ENCODE measurements around the gene KRT6C. TPM values are rescaled to one million over a fixed set of nuclear protein-coding genes. Genes with fewer than 3 reads are reported as not detected.

KRT6C gene
- total and polyA plus RNA-seq, 2 experiments from 2014 or later, result not detected

GRCh38 chr12:52426034-52426433, 47.6 kb downstream of the KRT6C start (continued):
- TF ChIP-seq, protein P1, sequence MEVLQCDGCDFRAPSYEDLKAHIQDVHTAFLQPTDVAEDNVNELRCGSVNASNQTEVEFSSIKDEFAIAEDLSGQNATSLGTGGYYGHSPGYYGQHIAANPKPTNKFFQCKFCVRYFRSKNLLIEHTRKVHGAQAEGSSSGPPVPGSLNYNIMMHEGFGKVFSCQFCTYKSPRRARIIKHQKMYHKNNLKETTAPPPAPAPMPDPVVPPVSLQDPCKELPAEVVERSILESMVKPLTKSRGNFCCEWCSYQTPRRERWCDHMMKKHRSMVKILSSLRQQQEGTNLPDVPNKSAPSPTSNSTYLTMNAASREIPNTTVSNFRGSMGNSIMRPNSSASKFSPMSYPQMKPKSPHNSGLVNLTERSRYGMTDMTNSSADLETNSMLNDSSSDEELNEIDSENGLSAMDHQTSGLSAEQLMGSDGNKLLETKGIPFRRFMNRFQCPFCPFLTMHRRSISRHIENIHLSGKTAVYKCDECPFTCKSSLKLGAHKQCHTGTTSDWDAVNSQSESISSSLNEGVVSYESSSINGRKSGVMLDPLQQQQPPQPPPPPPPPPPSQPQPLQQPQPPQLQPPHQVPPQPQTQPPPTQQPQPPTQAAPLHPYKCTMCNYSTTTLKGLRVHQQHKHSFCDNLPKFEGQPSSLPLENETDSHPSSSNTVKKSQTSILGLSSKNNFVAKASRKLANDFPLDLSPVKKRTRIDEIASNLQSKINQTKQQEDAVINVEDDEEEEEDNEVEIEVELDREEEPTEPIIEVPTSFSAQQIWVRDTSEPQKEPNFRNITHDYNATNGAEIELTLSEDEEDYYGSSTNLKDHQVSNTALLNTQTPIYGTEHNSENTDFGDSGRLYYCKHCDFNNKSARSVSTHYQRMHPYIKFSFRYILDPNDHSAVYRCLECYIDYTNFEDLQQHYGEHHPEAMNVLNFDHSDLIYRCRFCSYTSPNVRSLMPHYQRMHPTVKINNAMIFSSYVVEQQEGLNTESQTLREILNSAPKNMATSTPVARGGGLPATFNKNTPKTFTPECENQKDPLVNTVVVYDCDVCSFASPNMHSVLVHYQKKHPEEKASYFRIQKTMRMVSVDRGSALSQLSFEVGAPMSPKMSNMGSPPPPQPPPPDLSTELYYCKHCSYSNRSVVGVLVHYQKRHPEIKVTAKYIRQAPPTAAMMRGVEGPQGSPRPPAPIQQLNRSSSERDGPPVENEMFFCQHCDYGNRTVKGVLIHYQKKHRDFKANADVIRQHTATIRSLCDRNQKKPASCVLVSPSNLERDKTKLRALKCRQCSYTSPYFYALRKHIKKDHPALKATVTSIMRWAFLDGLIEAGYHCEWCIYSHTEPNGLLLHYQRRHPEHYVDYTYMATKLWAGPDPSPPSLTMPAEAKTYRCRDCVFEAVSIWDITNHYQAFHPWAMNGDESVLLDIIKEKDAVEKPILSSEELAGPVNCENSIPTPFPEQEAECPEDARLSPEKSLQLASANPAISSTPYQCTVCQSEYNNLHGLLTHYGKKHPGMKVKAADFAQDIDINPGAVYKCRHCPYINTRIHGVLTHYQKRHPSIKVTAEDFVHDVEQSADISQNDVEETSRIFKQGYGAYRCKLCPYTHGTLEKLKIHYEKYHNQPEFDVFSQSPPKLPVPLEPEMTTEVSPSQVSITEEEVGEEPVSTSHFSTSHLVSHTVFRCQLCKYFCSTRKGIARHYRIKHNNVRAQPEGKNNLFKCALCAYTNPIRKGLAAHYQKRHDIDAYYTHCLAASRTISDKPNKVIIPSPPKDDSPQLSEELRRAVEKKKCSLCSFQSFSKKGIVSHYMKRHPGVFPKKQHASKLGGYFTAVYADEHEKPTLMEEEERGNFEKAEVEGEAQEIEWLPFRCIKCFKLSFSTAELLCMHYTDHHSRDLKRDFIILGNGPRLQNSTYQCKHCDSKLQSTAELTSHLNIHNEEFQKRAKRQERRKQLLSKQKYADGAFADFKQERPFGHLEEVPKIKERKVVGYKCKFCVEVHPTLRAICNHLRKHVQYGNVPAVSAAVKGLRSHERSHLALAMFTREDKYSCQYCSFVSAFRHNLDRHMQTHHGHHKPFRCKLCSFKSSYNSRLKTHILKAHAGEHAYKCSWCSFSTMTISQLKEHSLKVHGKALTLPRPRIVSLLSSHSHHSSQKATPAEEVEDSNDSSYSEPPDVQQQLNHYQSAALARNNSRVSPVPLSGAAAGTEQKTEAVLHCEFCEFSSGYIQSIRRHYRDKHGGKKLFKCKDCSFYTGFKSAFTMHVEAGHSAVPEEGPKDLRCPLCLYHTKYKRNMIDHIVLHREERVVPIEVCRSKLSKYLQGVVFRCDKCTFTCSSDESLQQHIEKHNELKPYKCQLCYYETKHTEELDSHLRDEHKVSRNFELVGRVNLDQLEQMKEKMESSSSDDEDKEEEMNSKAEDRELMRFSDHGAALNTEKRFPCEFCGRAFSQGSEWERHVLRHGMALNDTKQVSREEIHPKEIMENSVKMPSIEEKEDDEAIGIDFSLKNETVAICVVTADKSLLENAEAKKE (CRISPR knock-in tag; IDR thresholded peaks at IDR 0.05), result no peak
- TF ChIP-seq POLR2AphosphoS5 (IDR thresholded peaks at IDR 0.05; ENCODE audit: low read depth) (no peak), EZH2phosphoT487 (IDR thresholded peaks at IDR 0.05; ENCODE audit: unreplicated experiment) (no peak)
- TF ChIP-seq, protein P2, sequence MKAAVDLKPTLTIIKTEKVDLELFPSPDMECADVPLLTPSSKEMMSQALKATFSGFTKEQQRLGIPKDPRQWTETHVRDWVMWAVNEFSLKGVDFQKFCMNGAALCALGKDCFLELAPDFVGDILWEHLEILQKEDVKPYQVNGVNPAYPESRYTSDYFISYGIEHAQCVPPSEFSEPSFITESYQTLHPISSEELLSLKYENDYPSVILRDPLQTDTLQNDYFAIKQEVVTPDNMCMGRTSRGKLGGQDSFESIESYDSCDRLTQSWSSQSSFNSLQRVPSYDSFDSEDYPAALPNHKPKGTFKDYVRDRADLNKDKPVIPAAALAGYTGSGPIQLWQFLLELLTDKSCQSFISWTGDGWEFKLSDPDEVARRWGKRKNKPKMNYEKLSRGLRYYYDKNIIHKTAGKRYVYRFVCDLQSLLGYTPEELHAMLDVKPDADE (IDR thresholded peaks at IDR 0.05), result no peak
- TF ChIP-seq, protein P3, sequence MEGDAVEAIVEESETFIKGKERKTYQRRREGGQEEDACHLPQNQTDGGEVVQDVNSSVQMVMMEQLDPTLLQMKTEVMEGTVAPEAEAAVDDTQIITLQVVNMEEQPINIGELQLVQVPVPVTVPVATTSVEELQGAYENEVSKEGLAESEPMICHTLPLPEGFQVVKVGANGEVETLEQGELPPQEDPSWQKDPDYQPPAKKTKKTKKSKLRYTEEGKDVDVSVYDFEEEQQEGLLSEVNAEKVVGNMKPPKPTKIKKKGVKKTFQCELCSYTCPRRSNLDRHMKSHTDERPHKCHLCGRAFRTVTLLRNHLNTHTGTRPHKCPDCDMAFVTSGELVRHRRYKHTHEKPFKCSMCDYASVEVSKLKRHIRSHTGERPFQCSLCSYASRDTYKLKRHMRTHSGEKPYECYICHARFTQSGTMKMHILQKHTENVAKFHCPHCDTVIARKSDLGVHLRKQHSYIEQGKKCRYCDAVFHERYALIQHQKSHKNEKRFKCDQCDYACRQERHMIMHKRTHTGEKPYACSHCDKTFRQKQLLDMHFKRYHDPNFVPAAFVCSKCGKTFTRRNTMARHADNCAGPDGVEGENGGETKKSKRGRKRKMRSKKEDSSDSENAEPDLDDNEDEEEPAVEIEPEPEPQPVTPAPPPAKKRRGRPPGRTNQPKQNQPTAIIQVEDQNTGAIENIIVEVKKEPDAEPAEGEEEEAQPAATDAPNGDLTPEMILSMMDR (conservative IDR thresholded peaks at IDR 0.05; ENCODE audit: low read depth in 2 of 2), result no peak

DNA sequence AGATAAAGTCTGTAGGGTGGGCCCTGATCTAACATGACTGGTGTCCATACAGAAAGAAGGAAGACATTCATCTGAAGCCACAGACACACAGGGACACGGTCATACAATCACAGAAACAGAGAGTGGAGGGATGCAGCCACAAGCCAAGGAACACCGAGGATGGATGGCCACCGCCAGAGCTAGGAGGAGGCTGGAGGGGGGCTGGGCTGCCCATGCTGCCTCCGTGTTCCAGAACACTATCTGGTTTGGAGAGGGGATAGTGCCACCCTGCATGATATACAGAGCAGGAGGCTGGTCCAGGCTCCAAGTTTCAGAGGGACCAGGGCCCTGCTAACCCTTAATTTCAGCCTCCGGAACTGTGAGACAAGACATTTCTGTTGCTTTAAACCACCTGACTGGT, 48.1 kb downstream of the KRT6C start:
- Histone ChIP-seq H3F3A (replicated peaks; ENCODE audit: low read depth) (no peaks in the 10 kb centered on the region), H3K9me2 (ENCODE audit: insufficient read depth) (no peaks in the 10 kb centered on the region), H2AFZ (no peak overlapping the region), H3K27me3 (ENCODE audit: insufficient read depth) (no peaks in the 10 kb centered on the region), H4K20me1 (replicated peaks; ENCODE audit: insufficient read depth) (no peaks in the 10 kb centered on the region), H3K27ac (ENCODE audit: low read depth) (no peak overlapping the region), H3K4me3 (no peak overlapping the region), H3K4me1 (ENCODE audit: insufficient read depth) (no peaks in the 10 kb centered on the region), H3K36me3 (ENCODE audit: insufficient read depth) (no peaks in the 10 kb centered on the region), H3K79me2 (replicated peaks; ENCODE audit: insufficient read depth) (no peaks in the 10 kb centered on the region), H3K4me2 (no peak overlapping the region)
- Mint-ChIP-seq H3K9me3 (no peaks in the 10 kb centered on the region), H3K4me1 (peaks cover 9% of the 10 kb centered on the region), H3K27ac (no peak overlapping the region), H3K4me3 (no peak overlapping the region), H3K36me3 (ENCODE audit: low read depth) (no peaks in the 10 kb centered on the region), H3K27me3 (ENCODE audit: insufficient read depth, low read depth, poor library complexity) (peaks cover 5% of the 10 kb centered on the region)
- DNase-seq (ENCODE audit: low spot score) (no peak), ATAC-seq (no peak)
- TF ChIP-seq ZNF114 (CRISPR knock-in tag; IDR thresholded peaks at IDR 0.05) (no peak), REST (IDR thresholded peaks at IDR 0.05; ENCODE audit: unreplicated experiment) (no peak), CREB1 (CRISPR knock-in tag; IDR thresholded peaks at IDR 0.05; ENCODE audit: low read depth) (no peak), ZNF331 (CRISPR knock-in tag; IDR thresholded peaks at IDR 0.05; ENCODE audit: low read depth) (no peak)
- TF ChIP-seq, protein P3 (conservative IDR thresholded peaks at IDR 0.05; ENCODE audit: low read depth in 2 of 2), result no peak

Data from GM23338 (cell line).